Measurements from ENCODE around the gene CTNNA2. TPM values are rescaled to one million over a fixed set of nuclear protein-coding genes. Genes with fewer than 3 reads are reported as not detected.

The CTNNA2 gene
- total RNA-seq, 1 experiment from 2014 or later: 5.5 TPM

- H3K4me2 ChIP-seq (ENCODE audit: insufficient read depth, insufficient read length, low read length): no peak overlapping the region
- no peaks in the 10 kb centered on the region for H3K36me3 Mint-ChIP-seq (ENCODE audit: insufficient read depth in 1 of 3, low read depth in 3 of 3)
- no peaks in the 10 kb centered on the region for H3K79me1 ChIP-seq (ENCODE audit: insufficient read depth, low read depth, low read length, poor library complexity, severe bottlenecking)
- no peak overlapping the region for H3K27ac ChIP-seq (ENCODE audit: insufficient read length, low read depth, low read length)
- no peak overlapping the region for H4K8ac ChIP-seq (replicated peaks; ENCODE audit: insufficient read length, low read depth, low read length)
- H3K23me2 ChIP-seq (ENCODE audit: insufficient read length, low read depth, low read length, poor library complexity, severe bottlenecking): no peaks in the 10 kb centered on the region
- no peak overlapping the region for H3K23ac ChIP-seq (ENCODE audit: insufficient read length, low read depth, low read length)
- no peaks in the 10 kb centered on the region; the same call in 1 of the 2 replicates for H3K27me3 Mint-ChIP-seq (ENCODE audit: low read depth)
- H3K4me3 Mint-ChIP-seq: no peak overlapping the region
- H3K27ac Mint-ChIP-seq: no peak overlapping the region
- peaks cover 0 to 4% of the 10 kb centered on the region in 2 experiments; a peak in 2 of 4 replicates for H3K4me1 Mint-ChIP-seq
- no peak overlapping the region for H3K4ac ChIP-seq (ENCODE audit: low read depth, low read length)
- no peak overlapping the region for H3K18ac ChIP-seq (ENCODE audit: insufficient read length, low read depth, low read length)
- H4K5ac ChIP-seq (ENCODE audit: insufficient read length, low read depth, low read length): no peak overlapping the region
- no peak overlapping the region for H2BK120ac ChIP-seq (ENCODE audit: low read depth, low read length, poor library complexity, severe bottlenecking)
- H3K9me3 Mint-ChIP-seq: no peaks in the 10 kb centered on the region
- H3K56ac ChIP-seq (ENCODE audit: insufficient read length, low read depth, low read length): no peak overlapping the region
- no peaks in the 10 kb centered on the region for H3K79me2 ChIP-seq (ENCODE audit: insufficient read depth, low read length)
- H3K9ac ChIP-seq (ENCODE audit: extremely low read depth, insufficient read length, low read length): no peak overlapping the region
- no peak overlapping the region for H3T11ph ChIP-seq (ENCODE audit: low read length)
- H4K91ac ChIP-seq (ENCODE audit: insufficient read length, low read depth, low read length): no peak overlapping the region
- no peak for TF ChIP-seq CTCF (conservative IDR thresholded peaks at IDR 0.05)
- H3K27me3 ChIP-seq (ENCODE audit: insufficient read depth, low read length): no peaks in the 10 kb centered on the region
- no peak overlapping the region for H2AK5ac ChIP-seq (ENCODE audit: insufficient read length, low read length)
- H2BK5ac ChIP-seq (ENCODE audit: insufficient read length, low read length): no peak overlapping the region
- no peak overlapping the region for H2AFZ ChIP-seq (ENCODE audit: low read length)
- no peak for DNase-seq
- whole genome bisulfite sequencing (ENCODE audit: extremely low coverage, insufficient read length, low lambda C conversion rate): no CpG with 5 or more reads among the region's 1 CpG
- H4K20me1 ChIP-seq (ENCODE audit: control insufficient read depth, insufficient read depth, insufficient read length): no peaks in the 10 kb centered on the region
- H2BK20ac ChIP-seq (ENCODE audit: low read depth, low read length, poor library complexity, severe bottlenecking): no peak overlapping the region
- no peaks in the 10 kb centered on the region for H3K4me1 ChIP-seq (ENCODE audit: insufficient read depth, low read length)
- H3K14ac ChIP-seq (ENCODE audit: insufficient read depth, low read length): no peak overlapping the region
- no peaks in the 10 kb centered on the region for H3K9me3 ChIP-seq (ENCODE audit: control insufficient read depth, low read depth, low read length)
- no peak overlapping the region for H2BK12ac ChIP-seq (ENCODE audit: insufficient read length, low read depth, low read length)
- no peak overlapping the region for H2BK15ac ChIP-seq (ENCODE audit: low read depth, low read length)
Observed at GRCh38 chr2:80128080-80128479, 615.2 kb downstream of the CTNNA2 start.

Measured in H9 (cell line).